T-helper 9 cell (primary cell): Measurements from ENCODE around the gene HGFAC.
A peak's percentile ranks its signal among the peaks of the same experiment; 100 is the strongest.

Experiments used
- DNase-seq: peaks from one replicate; pipeline ENCODE4 v3.0.0-alpha.2; 2020

HGFAC gene

GRCh38 chr4:3476936-3477749, 35.4 kb downstream of the HGFAC start:
- DNase-seq = no peak

- DNase-seq = no peak
Measured at GRCh38 chr4:3477750-3478430, 36.1 kb downstream of the HGFAC start.

- no peak for DNase-seq
Measured at GRCh38 chr4:3478446-3479357, 36.9 kb downstream of the HGFAC start.

- no peak for DNase-seq
Measured at GRCh38 chr4:3479358-3480101, 37.8 kb downstream of the HGFAC start.

- DNase-seq = peak; percentile 67
Measured at GRCh38 chr4:3480528-3481112, 38.9 kb downstream of the HGFAC start.

- no peak for DNase-seq
Measured at GRCh38 chr4:3481113-3481531, 39.4 kb downstream of the HGFAC start.

- no peak for DNase-seq
Measured at GRCh38 chr4:3481783-3482393, 40.1 kb downstream of the HGFAC start.

- DNase-seq = no peak
Measured at GRCh38 chr4:3482707-3483106, 40.9 kb downstream of the HGFAC start.

GRCh38 chr4:3483471-3483921, 41.7 kb downstream of the HGFAC start:
- DNase-seq = no peak

GRCh38 chr4:3484057-3484973, 42.5 kb downstream of the HGFAC start:
- no peak for DNase-seq

- no peak for DNase-seq
Measured at GRCh38 chr4:3485011-3485791, 43.4 kb downstream of the HGFAC start.

- DNase-seq = no peak
Measured at GRCh38 chr4:3485886-3486540, 44.2 kb downstream of the HGFAC start.

- no peak for DNase-seq
Measured at GRCh38 chr4:3486541-3487540, 45.1 kb downstream of the HGFAC start.

GRCh38 chr4:3487861-3488260, 46.1 kb downstream of the HGFAC start:
- DNase-seq = no peak

GRCh38 chr4:3488820-3489219, 47.1 kb downstream of the HGFAC start:
- no peak for DNase-seq

GRCh38 chr4:3489451-3489962, 47.7 kb downstream of the HGFAC start:
- no peak for DNase-seq

GRCh38 chr4:3491681-3492405, 50.1 kb downstream of the HGFAC start:
- DNase-seq = no peak
